ENCODE measurements around the gene PPP1R13B. TPM values are rescaled to one million over a fixed set of nuclear protein-coding genes. Genes with fewer than 3 reads are reported as not detected.

PPP1R13B gene
- total RNA-seq, 1 experiment from 2014 or later: 17.8 TPM

GRCh38 chr14:103825101-103825500 is 22.3 kb downstream of the PPP1R13B start:
- no peaks in the 10 kb centered on the region; the same call in 1 of the 2 replicates for H4K20me1 ChIP-seq (ENCODE audit: insufficient read depth)
- H3K9ac ChIP-seq (ENCODE audit: low read length): no peak overlapping the region
- H3K79me2 ChIP-seq (ENCODE audit: insufficient read depth, low read length): peaks cover 31% of the 10 kb centered on the region
- peaks cover 3 to 5% of the 10 kb centered on the region in 2 experiments; a peak in 2 of 4 replicates for H3K4me1 ChIP-seq (ENCODE audit: control insufficient read depth in 1 of 2, insufficient read depth in 2 of 2, low read length in 2 of 2)
- POLR2A ChIA-PET: interaction anchor here (0.6 kb wide), 1 partner anchor 49 kb away, joined by 7 read pairs; no protein-coding TSS in a partner anchor
- H3K27ac ChIP-seq (ENCODE audit: low read depth, low read length): no peak overlapping the region
- RAD21 ChIA-PET (ENCODE audit: low non-redundant PET in 1 of 2, low total read pairs in 2 of 2, uncharacterized antibody in 2 of 2, unreplicated experiment in 2 of 2): no interaction called here
- H2AFZ ChIP-seq (ENCODE audit: low read depth, low read length, poor library complexity, severe bottlenecking): no peak overlapping the region
- no peaks in the 10 kb centered on the region for H3K36me3 ChIP-seq (ENCODE audit: control insufficient read depth in 1 of 2, insufficient read depth in 2 of 2, low read length in 2 of 2)
- DNase-seq (ENCODE audit: low read depth, low spot score) (no peak), ATAC-seq (no peak)
- H3K9me2 ChIP-seq (ENCODE audit: insufficient read depth): no peaks in the 10 kb centered on the region
- H3K27me3 ChIP-seq (ENCODE audit: insufficient read depth, low read length): no peaks in the 10 kb centered on the region
- H3K9me3 ChIP-seq (ENCODE audit: control insufficient read depth in 1 of 2, insufficient read depth in 1 of 2, low read depth in 1 of 2, low read length in 2 of 2): no peaks in the 10 kb centered on the region
- intact Hi-C loops (cut with micrococcal nuclease): no loop called here
- no TSS peak for BruUV-seq (replicated peaks)
- CTCF ChIA-PET: interaction anchor here (1.1 kb wide), 1 partner anchor 17 kb away, joined by 4 read pairs; no protein-coding TSS in a partner anchor
- TF ChIP-seq SIN3A (IDR thresholded peaks at IDR 0.05; ENCODE audit: low read depth): no peak
- TF ChIP-seq EZH2phosphoT487 (IDR thresholded peaks at IDR 0.05; ENCODE audit: borderline replicate concordance): no peak
- TF ChIP-seq RAD21 (IDR thresholded peaks at IDR 0.05; ENCODE audit: low read depth): no peak
- no peak for TF ChIP-seq CTCF (IDR thresholded peaks at IDR 0.05 in 2 of 3, conservative IDR thresholded peaks at IDR 0.05 in 1 of 3; ENCODE audit: borderline replicate concordance in 1 of 3, insufficient read depth in 1 of 3, low read depth in 2 of 3, low read length in 2 of 3)
- no peak for TF ChIP-seq CBX3 (IDR thresholded peaks at IDR 0.05; ENCODE audit: low read depth)
- TF ChIP-seq ZBTB33 (IDR thresholded peaks at IDR 0.05; ENCODE audit: extremely low read depth, insufficient replicate concordance, low read length): no peak
- TF ChIP-seq ELF1 (IDR thresholded peaks at IDR 0.05; ENCODE audit: borderline replicate concordance, low read depth): no peak
- TF ChIP-seq ZFX (IDR thresholded peaks at IDR 0.05): no peak
- TF ChIP-seq MAX (IDR thresholded peaks at IDR 0.05): no peak
- TF ChIP-seq SP1 (IDR thresholded peaks at IDR 0.05; ENCODE audit: low read depth): no peak
- no peak for TF ChIP-seq JUND (IDR thresholded peaks at IDR 0.05)
- TF ChIP-seq FOSL1 (IDR thresholded peaks at IDR 0.05; ENCODE audit: low read depth): no peak
- TF ChIP-seq YY1 (IDR thresholded peaks at IDR 0.05; ENCODE audit: extremely low read depth, insufficient replicate concordance, low read depth, low read length): no peak
- no peak for TF ChIP-seq TCF7L2 (IDR thresholded peaks at IDR 0.05; ENCODE audit: borderline replicate concordance, extremely low read depth, insufficient read depth, insufficient read length)
- H3K4me2 ChIP-seq (ENCODE audit: low read length): no peak overlapping the region
- H3K4me3 ChIP-seq (replicated peaks in 1 of 2; ENCODE audit: low read depth in 1 of 2, low read length in 2 of 2): no peak overlapping the region
